Dedifferentiated amniotic fluid mesenchymal stem cell (primary cell): ENCODE results near the gene MAPK8.
"Not testable (repeated sequence)": the region's sequence is repeated elsewhere in the genome, so short reads cannot be mapped to it uniquely, and the experiment has no call there.

Experiments
- DNase-seq: peaks from one replicate; pipeline ENCODE4 v3.0.0-alpha.2; 2016; ENCODE audit errors: extremely low spot score

Gene MAPK8

DNA sequence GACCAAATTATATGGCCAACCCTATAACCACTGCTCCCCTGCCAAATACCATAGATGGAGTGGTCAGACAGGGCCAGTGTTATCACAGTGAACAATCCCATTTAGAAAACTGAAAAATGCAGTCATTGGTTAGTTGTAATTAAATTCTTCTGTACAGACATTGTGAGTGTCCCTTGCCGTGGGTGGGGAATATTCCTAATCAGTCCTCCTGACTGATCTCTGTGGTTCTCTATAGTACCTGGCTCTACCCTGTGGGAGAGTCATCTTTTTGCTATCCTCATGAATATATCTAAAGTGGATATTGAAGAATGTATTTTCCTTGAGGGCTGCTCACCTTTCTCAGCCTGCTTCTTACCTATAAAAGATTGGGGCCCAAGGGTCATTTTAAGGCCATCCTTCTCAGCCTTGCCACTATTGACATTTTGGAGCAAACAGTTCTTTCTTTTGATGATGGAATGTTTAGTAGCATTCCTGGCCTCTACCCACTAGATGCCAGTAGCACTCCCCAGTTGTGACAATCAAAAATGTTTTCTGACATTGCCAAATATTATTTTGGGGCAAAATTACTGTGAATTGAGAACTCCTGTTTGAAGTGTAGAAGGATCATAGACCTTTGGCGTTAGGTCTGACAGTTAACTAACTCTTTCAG lies 110.2 kb downstream of the MAPK8 start:
- DNase-seq, result no peak

DNA sequence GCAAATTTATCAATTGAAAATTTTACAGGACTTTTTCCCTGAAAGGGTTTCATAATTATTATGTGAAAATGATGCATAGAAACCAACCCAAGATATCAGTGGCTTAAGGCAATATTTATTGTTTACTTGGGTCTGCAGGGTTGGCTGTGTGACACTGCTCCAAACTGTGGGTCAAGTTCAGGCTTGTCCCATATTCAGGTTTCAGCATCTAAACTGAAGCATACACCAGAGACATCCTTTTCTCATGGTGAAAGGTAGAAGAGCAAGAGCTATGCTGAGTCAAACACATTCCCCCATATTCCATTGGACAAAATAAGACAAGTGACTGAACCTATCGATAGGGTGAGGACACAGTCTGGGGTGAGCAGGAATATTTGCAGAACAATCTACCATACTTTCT lies 110.9 kb downstream of the MAPK8 start:
- no peak for DNase-seq

DNA sequence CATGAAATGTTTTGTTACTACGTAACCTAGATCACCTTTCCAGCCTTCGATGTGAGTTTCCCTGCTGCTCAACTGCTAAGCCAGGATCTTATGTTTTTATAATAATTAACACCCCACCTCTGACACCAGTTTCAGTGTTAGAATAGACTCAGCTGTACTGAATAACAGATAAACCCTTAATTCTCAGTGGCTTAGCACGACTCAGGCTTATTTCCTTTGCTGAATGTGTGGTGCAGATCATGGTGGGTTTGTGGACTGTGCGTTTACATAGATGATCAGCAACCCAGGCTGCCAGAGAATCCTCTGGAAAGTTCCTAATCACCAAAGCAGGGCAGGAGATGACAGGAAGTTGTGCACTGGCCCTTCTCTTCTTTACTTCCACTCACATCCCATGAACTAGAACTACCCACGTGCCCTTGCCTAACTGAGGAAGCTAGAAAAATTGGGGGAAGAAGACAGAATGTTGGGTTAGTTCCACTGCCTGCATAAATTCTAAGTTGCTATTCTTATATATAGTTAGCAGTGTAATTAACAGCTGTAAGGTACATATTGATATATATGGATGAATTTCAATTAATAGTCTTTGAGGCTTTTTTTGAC lies 111.8 kb downstream of the MAPK8 start:
- DNase-seq, result no peak

DNA sequence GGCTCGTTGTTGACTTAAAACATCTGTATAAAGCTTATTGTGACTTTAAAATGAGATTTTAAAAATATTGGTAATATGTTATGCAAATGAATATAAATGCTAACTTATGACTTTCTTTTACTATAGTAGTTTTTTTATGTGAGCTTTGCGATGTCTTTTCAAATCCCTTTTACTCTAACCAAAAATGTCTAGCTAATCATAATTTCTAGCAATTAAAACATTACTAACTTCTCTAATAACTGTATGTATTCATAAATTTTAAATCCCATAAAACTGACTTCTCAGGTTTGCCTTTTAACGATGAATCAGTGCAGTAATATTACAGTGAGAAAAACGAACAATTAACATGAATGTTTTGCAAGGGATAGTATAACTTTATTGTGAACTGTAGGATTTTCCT lies 113.2 kb downstream of the MAPK8 start:
- DNase-seq, result no peak

DNA sequence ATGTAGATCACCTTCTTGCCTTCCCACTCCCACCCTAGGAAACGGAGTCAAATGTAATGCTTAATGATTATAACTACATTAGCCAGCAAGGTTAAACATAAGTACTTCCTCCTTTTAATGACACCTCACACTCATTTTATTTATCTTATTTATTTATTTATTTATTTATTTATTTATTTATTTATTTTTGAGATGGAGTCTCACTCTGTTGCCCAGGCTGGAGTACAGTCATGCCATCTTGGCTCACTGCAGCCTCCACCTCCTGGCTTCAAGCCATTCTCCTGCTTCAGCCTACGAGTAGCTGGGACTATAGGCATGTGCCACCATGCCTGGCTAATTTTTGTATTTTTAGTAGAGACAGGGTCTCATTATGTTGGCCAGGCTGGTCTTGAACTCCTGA lies 115.4 kb downstream of the MAPK8 start:
- DNase-seq, result not testable (repeated sequence)

DNA sequence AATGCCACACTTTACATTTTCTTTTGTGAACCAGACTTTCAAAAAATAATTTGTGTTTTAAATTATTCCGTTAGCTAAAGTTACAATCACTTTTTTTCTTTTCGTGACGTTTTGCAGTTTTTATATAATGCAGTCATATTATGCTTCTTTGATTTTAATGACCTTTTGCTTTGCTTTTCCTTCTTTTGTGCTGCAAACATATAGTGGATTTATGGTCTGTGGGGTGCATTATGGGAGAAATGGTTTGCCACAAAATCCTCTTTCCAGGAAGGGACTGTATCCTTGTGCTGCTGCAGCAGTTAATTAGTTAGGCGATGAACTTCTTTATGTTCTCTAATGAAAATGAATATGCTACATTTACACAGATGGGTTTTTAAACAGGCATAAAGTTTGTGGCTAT lies 117.4 kb downstream of the MAPK8 start:
- DNase-seq, result no peak

DNA sequence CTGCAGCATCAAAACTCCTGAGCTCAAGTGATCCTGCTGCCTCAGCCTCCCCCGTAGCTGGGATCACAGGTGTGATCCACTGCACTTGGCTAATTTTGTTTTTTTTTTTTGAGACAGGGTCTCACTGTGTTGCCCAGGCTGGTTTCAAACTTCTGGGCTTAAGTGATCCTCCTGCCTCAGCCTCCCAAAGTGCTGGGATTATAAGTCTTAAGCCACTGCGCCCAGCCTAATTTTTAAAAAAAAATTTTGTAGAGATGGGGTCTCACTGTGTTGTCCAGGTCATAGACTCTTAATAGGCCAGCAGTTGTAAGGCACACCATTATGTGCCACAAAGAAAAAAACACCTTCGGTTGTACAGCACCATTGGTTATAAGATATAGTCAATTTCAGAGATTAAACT lies 122.4 kb downstream of the MAPK8 start:
- no peak for DNase-seq

DNA sequence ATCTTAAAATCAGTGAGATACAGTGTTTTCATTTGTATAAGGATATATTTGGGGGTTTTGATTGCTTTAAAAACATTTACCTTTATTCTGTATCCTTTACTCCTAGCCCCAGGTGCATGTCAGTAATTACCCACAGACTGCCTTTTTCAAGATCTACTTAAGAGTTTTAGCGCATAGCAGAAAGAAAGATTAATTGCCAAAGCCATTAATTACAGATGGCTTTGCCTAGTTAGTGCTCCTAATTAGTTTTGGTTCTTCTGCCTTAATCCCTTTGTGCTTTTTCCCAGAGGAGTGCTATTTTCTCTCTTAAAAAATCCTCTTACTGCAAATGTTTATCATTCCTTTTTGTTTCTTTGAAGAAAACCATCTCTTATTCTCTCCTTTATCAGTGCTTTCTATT lies 122.8 kb downstream of the MAPK8 start:
- no peak for DNase-seq

DNA sequence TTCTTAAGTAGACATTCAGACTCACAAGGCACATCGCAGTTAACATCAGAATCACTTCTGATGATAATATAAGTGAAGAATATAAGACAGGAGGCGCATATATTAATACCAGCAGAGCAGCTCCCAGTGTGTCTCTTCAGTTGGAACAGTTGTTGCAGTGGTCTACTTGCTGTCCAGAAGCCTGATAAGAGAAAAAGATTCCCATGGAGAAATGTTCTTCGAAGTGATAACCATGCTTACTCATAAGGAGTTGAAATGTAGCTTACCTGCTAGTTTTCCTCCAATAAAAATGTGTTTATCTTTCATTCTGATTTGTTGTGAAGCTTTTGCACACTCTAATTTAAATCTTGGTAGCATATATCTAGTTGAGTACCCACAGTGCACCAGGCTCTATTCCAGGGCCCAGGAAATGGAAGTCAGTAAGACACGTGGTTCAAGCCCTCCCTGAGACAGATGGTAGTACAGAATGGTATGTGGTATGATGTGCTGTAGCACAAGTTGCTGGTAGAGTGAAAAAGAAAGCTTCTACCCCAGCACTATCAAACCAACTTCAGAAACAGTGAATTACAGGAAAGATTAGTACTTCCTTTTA lies 124.0 kb downstream of the MAPK8 start:
- DNase-seq, result no peak

DNA sequence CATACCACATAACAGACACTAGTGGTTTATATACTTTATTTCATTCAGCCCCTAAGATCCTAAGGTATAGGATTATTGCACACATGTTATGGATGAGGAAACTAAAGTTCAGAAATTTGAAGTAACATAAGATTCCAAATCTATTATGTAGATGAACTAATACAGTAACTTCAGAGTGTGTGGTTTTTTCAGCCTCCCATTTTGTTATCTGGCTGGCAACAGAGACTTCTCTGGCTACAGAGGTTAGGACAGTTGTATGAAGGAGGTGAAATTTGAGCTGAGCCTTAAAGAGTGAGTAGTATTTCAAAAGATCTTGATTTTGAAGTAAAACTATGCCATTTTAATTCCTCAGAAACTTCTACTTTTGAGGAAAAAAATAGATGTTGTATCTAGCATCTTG lies 125.4 kb downstream of the MAPK8 start:
- peak; percentile 22 for DNase-seq

DNA sequence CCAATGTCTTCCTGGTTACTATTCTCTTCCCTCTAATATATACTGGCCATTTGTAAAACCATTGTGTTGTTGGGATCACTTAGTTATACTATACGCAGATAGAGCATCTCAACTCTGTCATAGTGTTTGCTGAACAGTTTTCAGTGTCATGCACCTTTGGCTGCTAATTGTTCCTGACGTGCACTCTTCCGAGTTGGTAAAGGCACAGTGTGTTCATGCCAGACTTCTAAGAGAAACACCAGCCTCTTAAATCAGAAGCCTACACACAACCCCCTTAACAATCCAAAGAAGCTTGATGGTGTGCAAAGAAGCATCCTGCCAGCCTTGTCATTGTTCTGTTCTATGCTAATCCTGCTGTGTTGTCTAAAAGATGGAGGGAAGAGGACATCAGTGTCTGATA lies 131.1 kb downstream of the MAPK8 start:
- no peak for DNase-seq

DNA sequence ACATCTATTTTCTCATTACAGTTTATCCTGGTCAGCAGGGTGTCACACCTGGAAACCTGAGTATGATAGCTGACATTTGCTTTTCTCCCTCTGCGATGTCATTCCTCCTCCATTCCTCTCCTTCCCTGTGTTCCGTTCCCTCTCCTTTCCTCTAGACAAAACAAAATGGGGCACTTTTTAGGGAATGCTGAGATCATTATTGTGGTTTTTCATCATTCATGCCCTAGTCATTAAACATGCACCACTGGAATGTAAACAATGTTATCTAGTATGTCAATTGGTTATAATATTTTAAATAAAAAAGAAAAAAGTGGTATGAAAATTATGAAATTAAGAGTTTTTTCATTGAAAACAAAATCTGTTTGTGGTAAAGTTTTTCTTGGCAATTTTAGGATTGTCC lies 132.6 kb downstream of the MAPK8 start:
- DNase-seq, result peak; percentile 58

DNA sequence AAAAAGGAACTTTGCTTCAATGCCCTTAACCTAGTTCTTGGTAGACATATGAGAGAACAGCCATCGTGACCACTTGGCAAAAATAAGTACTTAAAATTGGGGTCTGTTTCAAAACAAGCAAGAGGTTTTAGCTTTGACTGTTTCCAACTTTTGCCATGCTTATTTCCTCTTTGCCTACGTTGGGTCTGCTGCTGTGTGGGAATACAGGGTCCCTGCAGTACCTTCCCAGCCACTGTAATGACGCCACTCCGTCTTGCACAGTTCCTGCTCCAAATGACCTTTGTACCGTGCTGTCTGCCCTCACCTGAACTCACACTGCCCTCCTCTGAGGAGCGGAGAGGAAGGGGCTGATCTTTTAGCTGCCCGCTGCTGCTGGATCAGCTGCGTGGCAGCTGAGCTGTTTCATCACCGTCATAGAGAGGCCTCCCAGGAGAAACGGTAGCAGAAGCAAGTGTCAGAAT lies 133.1 kb downstream of the MAPK8 start:
- DNase-seq, result no peak

DNA sequence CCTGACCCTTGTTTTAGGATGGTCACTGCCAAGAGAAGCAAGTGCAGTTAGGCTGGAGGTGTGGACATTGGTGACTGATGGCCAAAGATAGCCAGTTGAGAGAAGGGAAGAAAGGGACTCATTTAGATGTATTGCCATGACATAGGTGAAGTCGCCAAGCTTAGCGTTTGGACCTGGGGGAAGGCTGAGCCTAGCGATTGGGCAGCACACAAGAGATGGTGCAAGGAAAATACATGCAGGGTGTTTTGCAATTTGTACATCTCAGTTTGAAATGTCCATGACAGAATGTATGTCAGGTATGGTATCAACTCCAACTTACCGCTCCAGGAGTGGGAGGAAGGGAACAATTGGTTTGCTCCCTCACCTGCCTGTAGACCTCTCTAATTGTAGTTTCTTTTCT lies 134.3 kb downstream of the MAPK8 start:
- DNase-seq, result no peak

DNA sequence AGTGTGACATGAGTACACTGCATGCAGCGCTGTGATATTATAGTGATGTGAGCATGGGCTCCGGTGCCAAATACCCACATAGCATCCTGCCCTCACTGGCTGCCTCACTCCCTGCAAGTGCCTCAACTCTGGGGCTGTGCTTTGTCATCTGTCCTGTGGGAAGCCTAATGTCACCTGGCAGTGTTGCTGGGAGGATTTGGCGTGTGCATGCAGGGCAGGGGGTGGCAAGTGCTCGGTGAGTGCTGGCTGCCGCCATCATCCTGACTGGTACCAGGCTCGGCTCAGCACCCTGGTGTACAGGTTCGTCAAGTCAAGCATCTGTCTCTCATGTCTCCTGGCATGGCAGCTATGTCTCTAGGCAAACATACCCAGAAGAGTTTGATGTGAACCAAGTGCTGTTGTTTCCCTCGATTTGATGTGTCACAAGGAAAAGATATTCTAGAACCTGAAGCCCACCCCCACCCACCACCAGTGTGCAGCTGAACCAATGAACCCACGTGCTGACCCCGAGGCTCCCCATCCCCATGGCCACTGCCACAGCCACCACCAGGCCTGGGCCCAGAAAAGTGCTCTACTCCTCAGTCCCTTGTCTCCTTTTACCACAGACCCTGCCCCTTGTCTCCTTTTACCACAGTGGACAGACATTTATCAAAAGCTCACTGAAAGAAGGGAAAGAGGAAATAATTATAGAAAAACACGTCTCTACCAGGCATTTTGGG lies 135.8 kb downstream of the MAPK8 start:
- no peak for DNase-seq

DNA sequence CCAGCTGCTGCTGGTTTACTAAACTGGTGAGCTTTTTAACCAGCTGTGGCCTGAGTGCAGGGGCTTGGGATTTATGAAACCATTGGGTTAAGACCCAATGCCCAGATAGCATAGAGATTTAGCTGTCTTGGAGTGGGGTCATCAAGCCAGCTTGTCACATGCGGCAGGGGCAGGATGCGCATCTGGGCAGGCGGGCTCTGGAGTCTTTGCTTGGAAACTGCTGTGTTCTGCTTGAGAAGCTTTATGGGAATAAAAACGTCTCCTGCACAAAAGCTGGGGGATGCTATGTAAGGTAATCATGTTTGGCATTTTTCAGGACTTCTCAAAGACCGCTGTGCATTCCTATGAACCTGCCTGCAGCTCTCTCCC lies 136.3 kb downstream of the MAPK8 start:
- DNase-seq, result no peak

DNA sequence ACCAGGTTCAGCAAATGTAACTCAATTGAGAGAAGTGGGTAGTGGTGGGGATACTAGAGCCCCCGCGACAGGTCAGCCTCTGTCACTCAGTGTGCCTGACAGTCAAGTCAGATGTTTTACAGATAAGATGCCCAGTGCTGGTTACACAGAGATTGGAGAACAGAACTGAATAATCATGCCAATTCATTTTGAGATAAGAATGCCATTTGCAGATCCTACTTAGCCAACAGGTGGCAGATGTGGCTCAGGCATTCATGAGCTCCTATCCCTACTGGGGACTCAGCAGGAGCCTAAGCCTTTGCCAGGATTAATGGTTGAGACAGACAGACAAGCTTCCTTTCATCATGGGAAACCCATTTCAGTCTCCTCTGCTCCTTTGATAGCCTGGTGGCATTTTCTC lies 137.8 kb downstream of the MAPK8 start:
- DNase-seq, result no peak

DNA sequence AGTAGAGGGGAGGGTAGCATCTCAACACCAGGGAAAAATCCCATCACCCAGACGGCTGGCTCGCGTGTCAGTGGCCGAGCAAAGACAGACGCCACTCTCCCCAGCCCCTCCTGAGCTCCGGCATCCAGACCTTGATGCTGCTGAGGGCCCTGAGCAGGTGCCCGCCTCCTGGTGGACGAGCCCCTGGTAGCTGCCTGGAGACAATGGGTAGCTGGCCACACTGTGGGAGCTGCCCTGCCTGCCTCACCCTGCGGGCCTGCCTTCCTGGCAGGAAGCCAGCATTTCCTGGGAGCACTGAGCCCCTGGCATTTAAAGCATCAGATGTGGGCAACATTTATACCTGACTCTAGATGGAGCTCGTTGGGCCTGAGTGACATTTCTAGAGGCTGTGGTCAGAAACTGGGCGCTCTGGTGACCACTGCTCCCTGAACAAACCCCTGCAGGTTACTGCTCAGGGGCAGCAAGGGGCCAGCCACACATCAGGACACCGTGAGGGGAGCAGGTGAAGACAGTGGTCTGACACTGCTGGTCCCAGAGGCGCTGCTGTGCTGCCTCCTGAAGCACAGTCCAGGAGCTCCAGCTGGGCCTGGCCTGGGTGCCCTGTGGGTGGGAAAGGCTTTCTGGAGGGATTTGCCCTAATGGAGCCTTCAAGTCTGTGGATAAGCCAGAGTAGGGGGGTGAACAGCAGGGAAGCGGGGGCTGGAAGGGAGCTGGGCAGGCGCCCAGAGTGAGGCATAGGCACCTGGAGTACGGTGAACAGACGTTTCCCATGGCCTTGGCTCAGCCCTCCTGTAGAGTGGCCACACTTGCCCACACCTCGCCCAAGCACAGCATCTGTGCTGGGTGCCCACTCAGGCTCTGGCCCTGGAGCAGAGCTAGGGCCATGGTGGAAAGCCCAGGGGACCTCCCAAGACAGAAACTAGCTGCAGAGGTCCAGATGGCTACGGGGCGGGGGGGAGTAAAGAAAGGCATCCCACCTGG lies 138.7 kb downstream of the MAPK8 start:
- DNase-seq, result no peak

DNA sequence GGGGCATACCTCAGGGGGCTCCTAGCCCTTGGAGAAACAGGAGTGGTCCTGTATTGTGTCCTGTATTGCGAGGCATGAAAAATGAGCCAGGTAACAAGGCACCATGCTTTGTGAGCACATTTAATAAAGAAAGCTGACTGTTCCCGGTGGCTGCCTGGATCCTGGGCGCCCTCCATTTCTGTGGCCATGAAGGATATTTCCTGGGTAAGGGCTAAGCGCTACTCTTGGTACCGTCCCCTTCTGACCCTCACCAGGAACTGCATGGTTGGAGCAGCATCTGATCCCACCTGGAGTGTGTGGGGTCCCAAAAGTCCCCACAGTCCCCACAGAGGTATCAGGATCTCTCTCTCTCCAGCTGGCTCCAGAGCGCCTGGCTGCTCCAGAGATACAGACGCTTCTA lies 139.5 kb downstream of the MAPK8 start:
- no peak for DNase-seq

DNA sequence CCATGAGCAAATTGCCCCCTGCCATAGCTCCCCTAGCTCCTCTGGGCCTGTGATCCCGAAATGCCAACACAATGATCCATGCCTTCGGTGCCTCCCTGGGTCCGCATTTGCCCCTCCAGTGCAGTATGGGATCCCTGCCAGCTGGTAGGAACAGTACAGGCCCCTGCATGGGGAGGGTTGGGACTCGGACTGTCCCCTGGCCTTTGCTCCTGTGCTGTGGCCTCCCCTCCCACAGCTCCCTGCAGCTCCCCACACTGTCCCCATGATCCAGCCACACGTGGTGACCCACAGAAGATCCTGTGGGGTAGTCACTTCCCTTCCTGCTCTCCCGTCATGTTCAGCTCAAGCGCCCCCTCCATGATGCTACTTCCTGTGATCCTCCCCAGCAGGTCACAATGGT lies 140.3 kb downstream of the MAPK8 start:
- no peak for DNase-seq

DNA sequence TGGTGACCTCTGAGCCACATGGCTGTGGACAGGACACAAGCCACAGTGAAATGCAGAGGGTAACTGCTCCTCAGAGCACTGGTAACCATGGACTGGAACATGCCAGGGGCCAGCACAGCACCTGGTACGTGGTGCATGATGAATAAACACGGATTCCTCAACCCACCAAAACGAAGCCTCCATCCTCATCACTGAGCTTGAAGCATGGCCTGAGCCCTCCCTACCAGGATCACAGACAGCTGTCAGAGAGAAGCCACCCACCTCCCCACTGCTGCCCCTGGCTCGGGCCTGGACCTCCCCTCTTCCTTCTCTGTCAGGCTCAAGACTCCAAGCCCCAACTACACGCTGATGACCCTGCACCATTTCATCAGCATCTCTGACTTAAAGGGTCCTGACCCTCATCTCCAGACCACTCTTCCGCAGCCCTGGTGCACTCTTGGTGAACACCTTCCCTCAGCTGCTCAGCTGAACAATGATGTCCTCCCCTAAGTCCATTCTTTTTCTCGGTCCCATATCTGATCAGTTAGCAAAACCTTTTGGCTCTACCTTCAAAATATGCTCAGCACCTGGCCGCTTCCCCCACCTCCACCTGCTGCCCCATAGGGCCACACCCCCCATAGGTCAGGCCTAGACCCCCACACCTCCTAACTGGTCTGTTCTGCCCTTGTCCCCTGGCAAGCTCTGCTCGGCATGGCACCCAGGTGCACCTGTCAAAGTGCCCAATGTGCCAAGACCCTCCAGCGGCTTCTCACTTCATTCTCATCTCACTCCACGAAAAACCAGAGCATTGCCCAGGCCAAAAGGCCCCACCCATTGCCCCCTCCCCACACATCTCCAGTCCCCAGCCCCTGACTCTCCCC lies 141.1 kb downstream of the MAPK8 start:
- DNase-seq, result no peak
